Measurements from ENCODE around the gene WNT3. TPM values are rescaled to one million over a fixed set of nuclear protein-coding genes. Genes with fewer than 3 reads are reported as not detected.
"Not testable (repeated sequence)": the region's sequence is repeated elsewhere in the genome, so short reads cannot be mapped to it uniquely, and the experiment has no call there.

WNT3 gene
- total RNA-seq, 2 donors from 2014 or later: 0.13 TPM; not detected in 1

- no peak for ATAC-seq (replicated peaks)
- H3K27ac Mint-ChIP-seq: no peak overlapping the region
- H3K36me3 Mint-ChIP-seq (ENCODE audit: low read depth): no peaks in the 10 kb centered on the region
- H3K27me3 Mint-ChIP-seq: peaks cover 53% of the 10 kb centered on the region
- H3K4me1 Mint-ChIP-seq: no peaks in the 10 kb centered on the region
- no peak overlapping the region for H3K4me3 Mint-ChIP-seq
- peaks cover 5% of the 10 kb centered on the region for H3K9me3 Mint-ChIP-seq
Measured at GRCh38 chr17:46847204-46848191, 29.0 kb upstream of the WNT3 start.

GRCh38 chr17:46842835-46843234 lies 24.3 kb upstream of the WNT3 start:
- Mint-ChIP-seq H3K27ac (no peak overlapping the region), H3K27me3 (peaks cover 31% of the 10 kb centered on the region), H3K9me3 (peaks cover 5% of the 10 kb centered on the region), H3K36me3 (ENCODE audit: low read depth) (no peaks in the 10 kb centered on the region), H3K4me1 (no peaks in the 10 kb centered on the region), H3K4me3 (no peak overlapping the region)
- no peak for ATAC-seq (replicated peaks)

GRCh38 chr17:46841561-46842379 lies 23.3 kb upstream of the WNT3 start:
- Mint-ChIP-seq H3K36me3 (ENCODE audit: low read depth) (no peaks in the 10 kb centered on the region), H3K27ac (no peak overlapping the region), H3K9me3 (peaks cover 5% of the 10 kb centered on the region), H3K27me3 (peaks cover 22% of the 10 kb centered on the region), H3K4me1 (no peaks in the 10 kb centered on the region), H3K4me3 (no peak overlapping the region)
- ATAC-seq (replicated peaks): peak; percentile 47

- not testable (repeated sequence) for H3K4me1 Mint-ChIP-seq
Measured at GRCh38 chr17:46840596-46840995, 22.1 kb upstream of the WNT3 start.

GRCh38 chr17:46839211-46839610 lies 20.7 kb upstream of the WNT3 start:
- Mint-ChIP-seq H3K27ac (no peak overlapping the region), H3K9me3 (peaks cover 5% of the 10 kb centered on the region), H3K27me3 (peaks cover 16% of the 10 kb centered on the region), H3K36me3 (ENCODE audit: low read depth) (no peaks in the 10 kb centered on the region), H3K4me1 (peaks cover 5% of the 10 kb centered on the region), H3K4me3 (no peak overlapping the region)
- ATAC-seq (replicated peaks): no peak

More at GRCh38 chr17:46840596-46840995, 22.1 kb upstream of the WNT3 start:
- not testable (repeated sequence) for H3K27ac Mint-ChIP-seq; ATAC-seq (replicated peaks); H3K4me3 Mint-ChIP-seq; H3K36me3 Mint-ChIP-seq (ENCODE audit: low read depth); H3K9me3 Mint-ChIP-seq
- H3K27me3 Mint-ChIP-seq: peaks cover 16% of the 10 kb centered on the region

- no peaks in the 10 kb centered on the region for H3K9me3 Mint-ChIP-seq
- ATAC-seq (replicated peaks): no peak
- H3K4me3 Mint-ChIP-seq: no peak overlapping the region
Measured at GRCh38 chr17:46837521-46837920, 19.0 kb upstream of the WNT3 start.

GRCh38 chr17:46836500-46836899 lies 18.0 kb upstream of the WNT3 start:
- Mint-ChIP-seq H3K36me3 (ENCODE audit: low read depth) (no peaks in the 10 kb centered on the region), H3K9me3 (no peaks in the 10 kb centered on the region), H3K4me3 (no peak overlapping the region), H3K27me3 (peaks cover 12% of the 10 kb centered on the region), H3K27ac (no peak overlapping the region), H3K4me1 (peaks cover 5% of the 10 kb centered on the region)
- no peak for ATAC-seq (replicated peaks)

More at GRCh38 chr17:46837521-46837920, 19.0 kb upstream of the WNT3 start:
- Mint-ChIP-seq H3K27me3 (peaks cover 12% of the 10 kb centered on the region), H3K4me1 (peaks cover 5% of the 10 kb centered on the region), H3K27ac (no peak overlapping the region), H3K36me3 (ENCODE audit: low read depth) (no peaks in the 10 kb centered on the region)

GRCh38 chr17:46834846-46835245 lies 16.4 kb upstream of the WNT3 start:
- ATAC-seq (replicated peaks): no peak
- Mint-ChIP-seq H3K9me3 (no peaks in the 10 kb centered on the region), H3K36me3 (ENCODE audit: low read depth) (no peaks in the 10 kb centered on the region), H3K27ac (no peak overlapping the region), H3K4me3 (no peak overlapping the region), H3K4me1 (peaks cover 5% of the 10 kb centered on the region), H3K27me3 (peaks cover 3% of the 10 kb centered on the region)

- Mint-ChIP-seq H3K9me3 (no peaks in the 10 kb centered on the region), H3K4me1 (peaks cover 5% of the 10 kb centered on the region), H3K4me3 (no peak overlapping the region), H3K36me3 (ENCODE audit: low read depth) (no peaks in the 10 kb centered on the region), H3K27ac (no peak overlapping the region), H3K27me3 (peaks cover 3% of the 10 kb centered on the region)
- ATAC-seq (replicated peaks): no peak
Measured at GRCh38 chr17:46833840-46834208, 15.3 kb upstream of the WNT3 start.

- H3K27ac Mint-ChIP-seq: no peak overlapping the region
- no peaks in the 10 kb centered on the region for H3K36me3 Mint-ChIP-seq (ENCODE audit: low read depth)
- H3K4me3 Mint-ChIP-seq: no peak overlapping the region
- peak; percentile 73 for ATAC-seq (replicated peaks)
- peaks cover 5% of the 10 kb centered on the region for H3K4me1 Mint-ChIP-seq
- no peaks in the 10 kb centered on the region for H3K9me3 Mint-ChIP-seq
- peaks cover 3% of the 10 kb centered on the region for H3K27me3 Mint-ChIP-seq
Measured at GRCh38 chr17:46832945-46833839, 14.7 kb upstream of the WNT3 start.

- H3K36me3 Mint-ChIP-seq (ENCODE audit: low read depth): no peaks in the 10 kb centered on the region
- H3K9me3 Mint-ChIP-seq: no peaks in the 10 kb centered on the region
- H3K27ac Mint-ChIP-seq: no peak overlapping the region
- peaks cover 5% of the 10 kb centered on the region for H3K4me1 Mint-ChIP-seq
- H3K27me3 Mint-ChIP-seq: peaks cover 3% of the 10 kb centered on the region
- ATAC-seq (replicated peaks): no peak
- H3K4me3 Mint-ChIP-seq: no peak overlapping the region
Measured at GRCh38 chr17:46832331-46832821, 13.9 kb upstream of the WNT3 start.

- no peak overlapping the region for H3K27ac Mint-ChIP-seq
- peaks cover 3% of the 10 kb centered on the region for H3K27me3 Mint-ChIP-seq
- no peak overlapping the region for H3K4me3 Mint-ChIP-seq
- H3K4me1 Mint-ChIP-seq: peaks cover 5% of the 10 kb centered on the region
- no peak for ATAC-seq (replicated peaks)
- no peaks in the 10 kb centered on the region for H3K36me3 Mint-ChIP-seq (ENCODE audit: low read depth)
- no peaks in the 10 kb centered on the region for H3K9me3 Mint-ChIP-seq
Measured at GRCh38 chr17:46831573-46832330, 13.3 kb upstream of the WNT3 start.

- ATAC-seq (replicated peaks): no peak
- no peaks in the 10 kb centered on the region for H3K9me3 Mint-ChIP-seq
- no peaks in the 10 kb centered on the region for H3K4me1 Mint-ChIP-seq
- peaks cover 12% of the 10 kb centered on the region for H3K27me3 Mint-ChIP-seq
- no peak overlapping the region for H3K27ac Mint-ChIP-seq
- no peak overlapping the region for H3K4me3 Mint-ChIP-seq
- H3K36me3 Mint-ChIP-seq (ENCODE audit: low read depth): no peaks in the 10 kb centered on the region
Measured at GRCh38 chr17:46827274-46827673, 8.8 kb upstream of the WNT3 start.

All from activated T-helper 17 cell treated with anti-CD3 and anti-CD28 coated beads, Interleukin-2, amount 50 U/mL, for 72 hours (primary cell).